ENCODE measurements around the gene SP110.
"Not testable (repeated sequence)": the region's sequence is repeated elsewhere in the genome, so short reads cannot be mapped to it uniquely, and the experiment has no call there.

The SP110 gene

GRCh38 chr2:230219419-230220331, at the start of gene SP110:
Gene SP110, minus strand, starts transcription at chr2:230219984. Its CDS starts 3,057 bp downstream, at chr2:230216927.
- DNase-seq, result peak; percentile 40

GRCh38 chr2:230268606-230269243, 48.9 kb upstream of the SP110 start:
- DNase-seq, result no peak

- no peak for DNase-seq
Measured at GRCh38 chr2:230267556-230267955, 47.8 kb upstream of the SP110 start.

- no peak for DNase-seq
Measured at GRCh38 chr2:230267059-230267458, 47.3 kb upstream of the SP110 start.

GRCh38 chr2:230266638-230267037, 46.9 kb upstream of the SP110 start:
- no peak for DNase-seq

GRCh38 chr2:230264945-230265344, 45.2 kb upstream of the SP110 start:
- not testable (repeated sequence) for DNase-seq

GRCh38 chr2:230262246-230262645, 42.5 kb upstream of the SP110 start:
- no peak for DNase-seq

GRCh38 chr2:230258483-230258882, 38.7 kb upstream of the SP110 start:
- no peak for DNase-seq

- no peak for DNase-seq
Measured at GRCh38 chr2:230256733-230257332, 37.0 kb upstream of the SP110 start.

GRCh38 chr2:230254152-230254881, 34.5 kb upstream of the SP110 start:
- DNase-seq, result no peak

- DNase-seq, result no peak
Measured at GRCh38 chr2:230250231-230250630, 30.4 kb upstream of the SP110 start.

- DNase-seq, result no peak
Measured at GRCh38 chr2:230246206-230246605, 26.4 kb upstream of the SP110 start.

GRCh38 chr2:230244211-230244610, 24.4 kb upstream of the SP110 start:
- no peak for DNase-seq

GRCh38 chr2:230234845-230235244, 15.1 kb upstream of the SP110 start:
- DNase-seq, result no peak

- no peak for DNase-seq
Measured at GRCh38 chr2:230234122-230234722, 14.4 kb upstream of the SP110 start.

GRCh38 chr2:230231251-230231650, 11.5 kb upstream of the SP110 start:
- DNase-seq, result no peak

GRCh38 chr2:230230496-230231200, 10.9 kb upstream of the SP110 start:
- no peak for DNase-seq

GRCh38 chr2:230230087-230230486, 10.3 kb upstream of the SP110 start:
- DNase-seq, result no peak

GRCh38 chr2:230227216-230227615, 7.4 kb upstream of the SP110 start:
- DNase-seq, result no peak

- no peak for DNase-seq
Measured at GRCh38 chr2:230226051-230226551, 6.3 kb upstream of the SP110 start.

GRCh38 chr2:230225486-230225885, 5.7 kb upstream of the SP110 start, which contains the start of gene SP140:
Gene SP140, plus strand, starts transcription at chr2:230225736. Its CDS starts 109 bp downstream, at chr2:230225845.
- DNase-seq, result no peak

GRCh38 chr2:230224458-230224857, 4.7 kb upstream of the SP110 start:
- no peak for DNase-seq

All from NCI-H1048 (cell line).